ENCODE measurements around the gene ANAPC2.

Gene ANAPC2

GRCh38 chr9:137214620-137215019, 26.3 kb upstream of the ANAPC2 start:
- DNase-seq: no peak

DNA sequence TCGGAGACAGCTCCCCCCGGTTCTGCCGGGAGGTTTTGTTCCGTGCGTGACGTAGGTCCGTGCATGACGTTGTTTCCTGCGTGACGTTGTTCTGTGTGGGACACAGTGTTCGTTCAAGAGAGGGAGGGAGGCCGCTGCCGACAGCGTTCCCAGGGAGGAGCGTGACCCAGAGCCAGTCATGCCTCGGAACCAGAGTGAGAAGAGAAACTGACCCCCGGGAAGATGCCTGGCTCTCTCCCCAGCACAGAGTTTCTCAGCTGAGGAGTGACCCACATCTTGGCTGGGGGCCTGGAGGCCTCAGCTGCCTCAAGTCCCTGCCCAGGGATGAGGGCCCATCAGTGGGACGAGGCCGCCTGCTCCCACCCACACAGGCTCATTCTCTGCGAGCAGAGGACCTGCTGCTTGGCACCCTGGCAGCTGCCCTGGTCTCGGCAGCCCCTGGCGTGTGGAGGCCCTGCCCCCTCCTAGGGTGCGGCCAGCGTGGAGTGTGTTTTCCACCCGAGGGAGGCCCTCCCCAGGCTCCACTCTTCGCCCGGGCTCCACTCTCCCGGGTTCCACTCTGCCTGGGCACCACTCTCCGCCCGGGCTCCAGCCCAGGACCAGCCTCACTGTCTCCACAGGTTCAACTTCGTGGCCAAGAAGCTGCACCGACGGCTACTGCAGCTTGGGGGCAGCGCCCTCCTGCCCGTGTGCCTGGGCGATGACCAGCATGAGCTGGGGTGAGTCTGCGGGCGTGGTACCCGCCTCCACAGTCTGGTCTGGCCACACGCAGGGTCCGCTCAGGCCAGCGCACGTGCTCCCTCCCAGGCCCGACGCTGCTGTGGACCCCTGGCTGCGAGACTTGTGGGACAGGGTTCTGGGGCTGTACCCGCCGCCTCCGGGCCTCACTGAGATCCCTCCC, 25.1 kb upstream of the ANAPC2 start:
- no peak for DNase-seq

GRCh38 chr9:137212520-137212919, 24.2 kb upstream of the ANAPC2 start:
- no peak for DNase-seq

DNA sequence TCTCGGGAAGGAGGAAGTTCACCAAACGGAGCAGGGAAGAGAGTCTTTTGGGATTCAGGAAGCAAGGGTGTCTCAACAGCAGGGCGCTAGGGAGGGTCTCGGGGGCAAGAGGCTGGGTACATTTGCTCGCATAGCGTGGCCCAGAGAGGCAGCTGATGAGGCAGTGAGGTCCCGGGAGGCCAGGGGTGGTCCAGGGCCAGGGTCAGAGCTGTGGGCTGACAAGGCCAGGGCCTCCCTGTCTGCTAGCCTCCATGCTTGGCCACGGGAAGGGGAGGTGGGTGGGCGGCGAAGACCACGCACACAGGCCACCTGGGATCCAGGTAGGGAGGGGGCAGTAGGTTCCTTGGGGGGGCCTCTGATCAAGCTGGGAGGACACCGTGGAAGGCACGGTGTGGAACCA, 23.2 kb upstream of the ANAPC2 start:
- no peak for DNase-seq

DNA sequence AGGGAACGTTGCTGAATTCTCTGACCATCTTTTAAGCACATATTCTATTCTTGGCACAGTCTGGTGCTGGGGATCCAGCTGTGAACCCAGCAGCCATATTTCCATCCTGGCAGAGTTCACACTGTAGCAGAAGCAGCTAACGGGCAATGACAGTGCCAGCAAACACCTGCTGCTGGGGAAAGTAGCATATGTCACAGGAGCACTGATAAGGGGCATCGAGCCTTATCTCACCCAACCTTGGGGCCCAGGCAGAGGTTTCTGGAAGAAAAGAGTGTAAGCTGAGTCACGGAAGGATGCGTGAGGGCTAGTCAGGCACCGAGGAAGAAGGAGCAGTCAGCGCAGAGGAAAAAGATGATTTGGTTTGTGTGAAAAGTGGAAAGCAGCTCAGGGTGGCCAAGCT, 18.2 kb upstream of the ANAPC2 start:
- no peak for DNase-seq

DNA sequence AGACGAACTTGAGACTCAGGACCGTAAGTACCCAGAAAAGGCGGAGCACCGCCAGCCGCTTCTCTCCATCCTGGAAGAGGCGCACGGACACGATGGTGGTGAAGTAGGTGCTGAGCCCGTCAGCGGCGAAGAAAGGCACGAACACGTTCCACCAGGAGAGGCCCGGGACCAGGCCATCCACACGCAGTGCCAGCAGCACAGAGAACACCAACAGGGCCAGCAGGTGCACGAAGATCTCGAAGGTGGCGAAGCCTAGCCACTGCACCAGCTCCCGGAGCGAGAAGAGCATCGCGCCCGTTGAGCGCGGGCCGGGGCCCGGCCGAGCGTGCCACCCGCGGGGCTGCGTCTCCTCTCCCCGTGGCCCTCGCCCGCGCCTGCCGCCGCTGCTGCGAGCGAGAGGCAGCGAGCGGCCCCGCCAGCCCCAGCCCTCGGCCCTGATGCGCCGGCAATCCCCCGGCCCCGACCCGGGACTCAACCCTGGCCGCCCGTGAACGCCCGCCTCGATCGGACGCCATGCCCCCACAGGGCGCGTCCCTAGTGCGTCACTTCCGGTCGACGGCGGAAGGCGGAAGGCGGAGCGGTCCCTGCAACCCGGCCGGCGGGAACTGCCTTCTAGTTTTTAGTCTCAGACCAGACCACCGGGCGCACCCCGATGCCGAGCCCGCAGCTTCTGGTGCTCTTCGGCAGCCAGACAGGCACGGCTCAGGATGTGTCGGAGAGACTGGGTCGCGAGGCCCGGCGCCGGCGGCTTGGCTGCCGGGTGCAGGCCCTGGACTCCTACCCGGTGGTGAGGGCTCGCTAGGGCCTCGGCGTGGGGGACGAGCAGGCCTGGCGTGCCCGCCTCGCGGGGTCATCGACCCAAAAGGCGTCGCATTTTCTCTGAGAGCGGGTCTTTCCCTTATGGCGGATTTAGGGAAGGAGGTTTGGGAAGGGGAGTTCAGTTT, 17.0 kb upstream of the ANAPC2 start, which contains the start of the genes NDOR1 and TMEM203:
NDOR1 (plus strand) TSS at position 575 of the 944 bp plus-strand sequence; CDS start at position 653, 78 bp downstream.
TMEM203 (minus strand) TSS at position 523 of the 944 bp plus-strand sequence; CDS start at position 289, 234 bp downstream.
- DNase-seq: peak; percentile 65

- no peak for DNase-seq
Measured at GRCh38 chr9:137204731-137205125, 16.4 kb upstream of the ANAPC2 start.

GRCh38 chr9:137202966-137203365, 14.6 kb upstream of the ANAPC2 start:
- DNase-seq: no peak

DNA sequence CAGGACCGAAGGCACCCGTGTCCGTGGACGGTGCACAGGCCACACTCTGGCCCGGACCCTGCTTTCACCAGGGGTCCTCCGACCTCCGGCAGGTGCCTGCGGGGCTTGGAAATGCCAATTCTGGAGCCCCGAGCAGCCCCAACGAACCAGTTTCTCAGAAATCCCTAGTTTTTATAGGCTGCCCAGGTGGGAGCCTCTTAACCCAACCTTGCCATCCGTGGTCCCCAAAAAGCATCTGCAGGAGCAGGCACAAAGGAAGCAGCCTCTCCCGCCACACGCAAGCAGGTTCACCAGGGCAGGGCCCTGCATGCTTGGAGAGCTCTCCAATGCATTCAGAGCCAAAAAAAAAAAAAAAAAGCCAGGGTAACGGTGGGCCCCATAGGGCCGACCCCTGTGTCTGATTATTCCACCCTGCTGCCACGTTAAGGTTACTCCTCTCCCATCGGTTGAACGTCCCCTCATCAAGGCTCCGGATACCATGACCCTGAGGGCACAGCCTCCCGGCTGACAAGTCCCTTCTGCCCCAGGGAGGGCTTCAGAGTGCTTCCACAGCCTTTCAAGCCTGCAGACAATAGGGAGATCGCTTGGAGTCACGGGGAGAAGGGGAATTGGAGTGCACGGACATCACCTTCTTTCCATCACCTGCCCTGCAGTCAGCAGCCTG, 13.0 kb upstream of the ANAPC2 start:
- DNase-seq: no peak

GRCh38 chr9:137200311-137201204, 12.2 kb upstream of the ANAPC2 start, which contains the start of gene TPRN:
TSS of gene TPRN (minus strand) at chr9:137200741. CDS start at chr9:137200711, 30 bp downstream.
- DNase-seq: peak; percentile 97

DNA sequence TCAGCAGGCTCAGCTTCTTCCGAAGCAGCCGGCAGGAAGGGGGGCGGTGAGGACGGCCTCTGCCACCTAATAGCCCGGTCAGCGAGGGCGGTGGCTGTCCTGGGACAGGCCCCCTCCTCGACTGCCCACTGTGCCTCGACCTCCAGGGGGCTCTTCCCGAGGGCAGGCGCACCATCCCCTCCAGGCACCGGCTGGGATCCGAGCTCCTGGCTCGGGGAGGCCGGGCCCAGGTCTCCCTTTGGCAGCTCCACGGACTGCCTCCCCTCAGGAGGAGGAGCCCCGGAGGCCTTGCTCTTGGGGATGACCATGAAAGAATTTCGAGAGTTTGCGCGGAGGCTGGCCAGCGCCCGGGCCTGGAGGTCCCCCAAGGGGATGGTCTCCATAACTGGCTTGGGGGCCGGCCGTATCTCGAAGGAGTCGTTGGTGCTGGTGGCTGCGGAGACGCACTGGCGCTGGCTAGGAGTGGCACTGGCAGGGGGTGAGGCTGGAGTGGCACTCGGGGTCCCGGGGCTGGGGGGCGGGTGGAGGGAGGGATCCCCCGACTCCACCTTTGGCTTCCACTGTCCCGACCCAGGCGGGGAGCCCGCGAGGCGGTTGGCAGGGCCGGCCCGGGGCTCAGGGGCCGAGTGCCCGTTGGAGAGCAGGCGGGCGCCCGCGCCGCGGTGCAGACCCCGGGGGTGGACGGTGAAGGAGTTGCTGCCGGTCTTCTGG, 11.2 kb upstream of the ANAPC2 start:
- DNase-seq: no peak

- DNase-seq: no peak
Measured at GRCh38 chr9:137198902-137199283, 10.5 kb upstream of the ANAPC2 start.

- DNase-seq: no peak
Measured at GRCh38 chr9:137198051-137198901, 9.9 kb upstream of the ANAPC2 start.

DNA sequence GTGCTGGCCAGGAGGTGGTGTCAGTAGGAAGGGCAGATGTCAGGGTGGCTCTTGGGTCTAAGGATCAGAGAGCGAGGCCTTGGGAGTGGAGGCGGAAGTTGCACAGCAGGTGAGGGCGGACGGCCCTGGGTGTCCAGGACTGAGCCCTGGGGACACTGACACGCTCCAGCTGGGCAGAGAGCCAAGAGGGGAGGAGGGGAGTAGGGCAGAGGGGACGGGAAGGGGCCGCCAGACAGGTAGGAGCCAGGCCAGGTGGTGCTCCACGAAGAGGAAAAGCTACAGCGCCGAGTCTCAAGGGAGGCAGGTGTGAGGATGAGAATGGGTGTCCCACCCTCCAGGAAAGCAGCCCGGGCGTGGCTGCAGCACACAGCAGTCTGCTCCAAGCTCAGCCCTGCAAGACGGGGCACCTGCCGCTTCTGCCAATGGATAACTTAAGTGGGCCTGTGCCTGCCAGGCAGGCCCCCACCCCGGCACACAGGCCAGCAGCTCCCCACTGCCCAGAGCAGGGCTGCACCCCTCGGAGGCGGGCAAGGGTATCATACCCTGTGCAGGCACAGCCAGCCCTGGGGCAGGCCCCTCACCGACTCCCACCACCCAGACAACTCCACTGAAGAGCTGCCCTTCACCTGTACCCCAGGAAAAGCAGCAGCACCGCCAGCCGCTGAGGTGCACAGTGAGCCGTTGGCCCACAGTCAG, 7.3 kb upstream of the ANAPC2 start:
- DNase-seq: peak; percentile 84

- DNase-seq: no peak
Measured at GRCh38 chr9:137194909-137195308, 6.5 kb upstream of the ANAPC2 start.

GRCh38 chr9:137194388-137194787, 6.0 kb upstream of the ANAPC2 start:
- DNase-seq: no peak

DNA sequence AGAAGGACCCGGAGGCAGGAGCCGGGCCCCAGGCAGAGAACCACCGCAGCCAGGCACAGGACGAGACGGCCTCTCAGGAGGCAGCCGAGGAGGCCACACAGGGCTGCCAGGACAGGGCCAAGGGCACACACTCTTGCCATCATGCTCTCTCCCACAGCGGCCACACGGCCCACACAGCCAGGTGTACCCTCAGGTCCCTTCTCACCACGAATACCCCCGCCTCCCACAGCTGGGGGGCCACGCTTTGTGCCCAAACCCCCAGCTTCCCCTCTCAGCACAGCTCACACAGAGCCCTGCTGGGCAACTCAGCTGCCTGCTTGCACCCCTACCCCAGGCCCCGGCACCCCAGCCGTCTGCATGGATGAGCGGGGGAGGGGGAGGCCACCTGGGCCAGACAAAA, 5.4 kb upstream of the ANAPC2 start:
- DNase-seq: no peak

DNA sequence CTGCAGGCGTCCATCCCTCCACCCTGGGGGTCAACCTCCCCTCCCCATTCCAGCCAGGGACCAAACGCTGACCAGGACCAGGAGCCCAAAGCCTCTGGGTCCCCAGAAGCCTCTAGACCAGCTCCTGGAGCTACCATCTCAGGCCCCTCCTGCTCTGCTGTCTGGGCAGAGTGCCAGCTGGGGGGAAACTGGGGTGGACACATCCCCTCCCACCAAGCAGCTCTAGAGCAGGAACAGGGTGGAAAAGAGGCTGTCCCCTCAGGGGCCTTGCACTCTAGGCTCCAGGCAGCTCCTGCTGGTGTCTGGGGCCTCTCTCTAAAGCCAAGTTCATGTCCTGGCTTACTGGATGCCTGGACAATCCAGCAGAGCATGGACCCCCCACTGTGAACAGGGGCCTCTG, 4.5 kb upstream of the ANAPC2 start:
- no peak for DNase-seq

GRCh38 chr9:137192448-137192780, 4.1 kb upstream of the ANAPC2 start:
- DNase-seq: no peak

Measured in NCI-H2107 (cell line).